Measurements from ENCODE around the gene LAMB4. TPM values are rescaled to one million over a fixed set of nuclear protein-coding genes. Genes with fewer than 3 reads are reported as not detected.

The LAMB4 gene
- total and polyA plus RNA-seq, 2 donors from 2014 or later, result 1.2 to 5.4 TPM

- H3K27me3 ChIP-seq (ENCODE audit: control insufficient read depth, insufficient read depth, low read length), result no peaks in the 10 kb centered on the region
- TF ChIP-seq, protein P1, sequence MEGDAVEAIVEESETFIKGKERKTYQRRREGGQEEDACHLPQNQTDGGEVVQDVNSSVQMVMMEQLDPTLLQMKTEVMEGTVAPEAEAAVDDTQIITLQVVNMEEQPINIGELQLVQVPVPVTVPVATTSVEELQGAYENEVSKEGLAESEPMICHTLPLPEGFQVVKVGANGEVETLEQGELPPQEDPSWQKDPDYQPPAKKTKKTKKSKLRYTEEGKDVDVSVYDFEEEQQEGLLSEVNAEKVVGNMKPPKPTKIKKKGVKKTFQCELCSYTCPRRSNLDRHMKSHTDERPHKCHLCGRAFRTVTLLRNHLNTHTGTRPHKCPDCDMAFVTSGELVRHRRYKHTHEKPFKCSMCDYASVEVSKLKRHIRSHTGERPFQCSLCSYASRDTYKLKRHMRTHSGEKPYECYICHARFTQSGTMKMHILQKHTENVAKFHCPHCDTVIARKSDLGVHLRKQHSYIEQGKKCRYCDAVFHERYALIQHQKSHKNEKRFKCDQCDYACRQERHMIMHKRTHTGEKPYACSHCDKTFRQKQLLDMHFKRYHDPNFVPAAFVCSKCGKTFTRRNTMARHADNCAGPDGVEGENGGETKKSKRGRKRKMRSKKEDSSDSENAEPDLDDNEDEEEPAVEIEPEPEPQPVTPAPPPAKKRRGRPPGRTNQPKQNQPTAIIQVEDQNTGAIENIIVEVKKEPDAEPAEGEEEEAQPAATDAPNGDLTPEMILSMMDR (IDR thresholded peaks at IDR 0.05; ENCODE audit: borderline replicate concordance, extremely low read depth, insufficient read depth), result no peak
- peak overlapping the region in 1 of 2 donors; percentile 14 for H3K27ac ChIP-seq (ENCODE audit: low read depth in 2 of 2, low read length in 2 of 2)
- DNase-seq (no peak), FAIRE-seq (no peak)
- H3K4me1 ChIP-seq (ENCODE audit: control insufficient read depth in 2 of 3, insufficient read depth in 2 of 3, low read depth in 1 of 3, low read length in 3 of 3), result peaks cover 13 to 31% (median 17%) of the 10 kb centered on the region in 3 donors
- no peak overlapping the region for H3K9ac ChIP-seq (ENCODE audit: low read length in 3 of 3)
- no peaks in the 10 kb centered on the region for H3K9me3 ChIP-seq (ENCODE audit: control insufficient read depth in 2 of 3, insufficient read depth in 1 of 3, low read length in 3 of 3)
- H3K36me3 ChIP-seq (ENCODE audit: control insufficient read depth in 2 of 3, insufficient read depth in 3 of 3, low read length in 3 of 3), result no peaks in the 10 kb centered on the region
- no peak overlapping the region for H3K4me3 ChIP-seq (ENCODE audit: low read length in 3 of 3)
- intact Hi-C loops (cut with DNase I), result no loop called here
Observed at GRCh38 chr7:108007762-108008161, 122.4 kb downstream of the LAMB4 start.

DNA sequence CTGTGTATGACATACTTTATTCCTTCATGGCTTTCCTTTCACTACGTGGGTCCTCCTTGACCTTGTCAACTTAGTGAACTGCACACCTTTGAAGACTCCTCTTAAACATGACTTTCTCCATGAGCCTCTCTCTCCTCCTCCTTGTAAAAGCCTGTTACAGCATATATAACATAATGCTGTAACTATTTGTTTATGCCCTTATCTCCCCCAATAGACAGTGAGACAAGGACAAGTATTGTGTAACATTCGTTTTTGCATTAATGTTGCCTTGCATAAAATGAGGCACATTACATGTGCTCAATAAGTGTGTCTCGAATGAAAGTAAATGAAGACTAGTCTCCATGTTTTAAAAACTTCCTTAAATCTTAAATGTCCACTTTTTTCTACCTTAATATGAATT, 122.9 kb downstream of the LAMB4 start:
- TF ChIP-seq, protein P1 (IDR thresholded peaks at IDR 0.05; ENCODE audit: borderline replicate concordance, extremely low read depth, insufficient read depth), result no peak
- H3K27ac ChIP-seq (ENCODE audit: low read depth in 2 of 2, low read length in 2 of 2), result peak overlapping the region in 1 of 2 donors; percentile 95
- no peaks in the 10 kb centered on the region for H3K36me3 ChIP-seq (ENCODE audit: control insufficient read depth in 2 of 3, insufficient read depth in 3 of 3, low read length in 3 of 3)
- DNase-seq, result no peak
- H3K4me1 ChIP-seq (ENCODE audit: control insufficient read depth in 2 of 3, insufficient read depth in 2 of 3, low read depth in 1 of 3, low read length in 3 of 3), result peaks cover 13 to 31% (median 17%) of the 10 kb centered on the region in 3 donors
- FAIRE-seq, result no peak
- H3K9me3 ChIP-seq (ENCODE audit: control insufficient read depth in 2 of 3, insufficient read depth in 1 of 3, low read length in 3 of 3), result no peaks in the 10 kb centered on the region
- H3K4me3 ChIP-seq (ENCODE audit: low read length in 3 of 3), result no peak overlapping the region
- intact Hi-C loops (cut with DNase I), result no loop called here
- no peak overlapping the region for H3K9ac ChIP-seq (ENCODE audit: low read length in 3 of 3)
- no peaks in the 10 kb centered on the region for H3K27me3 ChIP-seq (ENCODE audit: control insufficient read depth, insufficient read depth, low read length)

DNA sequence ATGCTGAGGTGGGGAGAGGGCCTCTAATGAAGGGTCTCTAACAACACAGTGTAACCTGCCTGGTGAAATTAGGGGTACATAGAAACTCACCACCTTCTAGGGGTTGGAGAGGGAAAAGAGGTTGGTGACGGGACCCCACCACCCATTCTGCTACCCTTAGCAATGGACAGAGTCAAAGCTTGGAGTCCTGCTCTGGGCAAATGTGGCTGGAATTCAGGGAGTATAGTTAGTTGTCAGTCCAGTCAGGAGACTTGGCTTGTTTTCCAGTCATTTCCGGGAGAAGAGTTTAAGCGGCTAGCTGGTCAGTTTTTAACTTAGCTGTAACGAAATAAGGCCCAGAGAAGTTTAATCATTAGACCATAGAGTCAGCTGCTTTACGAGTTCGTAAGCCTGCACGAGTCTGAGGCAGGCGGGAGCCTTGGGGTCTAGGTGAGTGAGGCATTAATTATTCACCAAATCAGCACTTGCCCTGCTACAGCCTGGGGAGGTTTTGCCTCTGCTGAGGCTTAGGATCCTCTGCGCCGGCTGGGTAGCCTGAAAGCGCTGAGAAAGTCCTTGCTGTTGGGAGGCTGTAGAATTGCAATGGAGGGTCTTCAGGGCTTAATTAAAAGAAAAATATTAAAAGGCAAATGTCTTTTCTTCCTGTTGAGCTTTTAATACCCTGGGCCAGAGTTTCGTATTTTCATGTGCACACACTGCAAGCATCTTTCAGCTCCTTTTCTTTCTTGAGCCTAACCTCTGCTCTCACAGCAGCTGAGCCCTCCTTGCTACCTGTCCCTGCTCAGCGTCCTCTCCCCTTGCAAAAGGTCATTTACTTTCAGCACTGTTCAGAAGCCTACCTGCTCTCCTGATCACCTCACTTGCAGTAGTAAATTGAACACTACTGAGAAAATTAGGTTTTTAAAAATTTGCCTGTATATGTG, 125.7 kb downstream of the LAMB4 start:
- intact Hi-C loops (cut with DNase I), result no loop called here
- Histone ChIP-seq H3K9me3 (ENCODE audit: control insufficient read depth in 2 of 3, insufficient read depth in 1 of 3, low read length in 3 of 3) (no peaks in the 10 kb centered on the region), H3K27me3 (ENCODE audit: control insufficient read depth, insufficient read depth, low read length) (no peaks in the 10 kb centered on the region), H3K27ac (ENCODE audit: low read depth in 2 of 2, low read length in 2 of 2) (peak overlapping the region; percentile 92 to 95), H3K4me3 (ENCODE audit: low read length in 3 of 3) (peak overlapping the region; percentile 54 to 79 (median 78)), H3K4me1 (ENCODE audit: control insufficient read depth in 2 of 3, insufficient read depth in 2 of 3, low read depth in 1 of 3, low read length in 3 of 3) (peaks cover 7 to 19% (median 13%) of the 10 kb centered on the region in 3 donors), H3K36me3 (ENCODE audit: control insufficient read depth in 2 of 3, insufficient read depth in 3 of 3, low read length in 3 of 3) (no peaks in the 10 kb centered on the region), H3K9ac (ENCODE audit: low read length in 3 of 3) (peak overlapping the region; percentile 18 to 83 (median 43))
- DNase-seq, result peak; percentile 82 to 93 (median 90)
- FAIRE-seq, result peak; percentile 63
- TF ChIP-seq, protein P1 (IDR thresholded peaks at IDR 0.05; ENCODE audit: borderline replicate concordance, extremely low read depth, insufficient read depth), result no peak
